Measurements from ENCODE around the gene PRDM11. TPM values are rescaled to one million over a fixed set of nuclear protein-coding genes. Genes with fewer than 3 reads are reported as not detected.

PRDM11 gene
- total RNA-seq, 2 experiments from 2014 or later = 4.5 to 8.4 TPM

GRCh38 chr11:45205978-45206377, 59.5 kb downstream of the PRDM11 start:
- POLR2A ChIA-PET = no interaction called here
- no peak overlapping the region for H2AFZ ChIP-seq (ENCODE audit: low read length)
- H3K9me3 ChIP-seq (ENCODE audit: low read length) = 0 out of 2 replicates have a peak, but pooled peaks cover 7% of the 10 kb centered on the region
- DNase-seq (ENCODE audit: low spot score) = no peak
- H3K4me3 ChIP-seq (ENCODE audit: low read depth, low read length, poor library complexity, severe bottlenecking) = no peak overlapping the region
- intact Hi-C loops (cut with micrococcal nuclease; ENCODE audit: unreplicated experiment) = no loop called here
- no peaks in the 10 kb centered on the region for H3K36me3 ChIP-seq (ENCODE audit: insufficient read depth, low read length)
- no peaks in the 10 kb centered on the region for H4K20me1 ChIP-seq (ENCODE audit: insufficient read depth, low read length)
- H3K27ac ChIP-seq (ENCODE audit: low read depth, low read length, poor library complexity, severe bottlenecking) = no peak overlapping the region
- CTCF ChIA-PET (ENCODE audit: unreplicated experiment) = no interaction called here
- no peaks in the 10 kb centered on the region for H3K79me2 ChIP-seq (ENCODE audit: insufficient read depth, low read depth, low read length)
- no peaks in the 10 kb centered on the region for H3K4me1 ChIP-seq (ENCODE audit: insufficient read depth, low read length, poor library complexity, severe bottlenecking)
- H3K9me2 ChIP-seq (ENCODE audit: insufficient read depth, low read length) = no peaks in the 10 kb centered on the region
- BruUV-seq (replicated peaks) = no TSS peak
- TF ChIP-seq CTCF (conservative IDR thresholded peaks at IDR 0.05; ENCODE audit: low read length) = no peak
- no peak for TF ChIP-seq EZH2phosphoT487 (IDR thresholded peaks at IDR 0.05; ENCODE audit: borderline replicate concordance, low read depth, low read length)
- H3K4me2 ChIP-seq (ENCODE audit: low read length) = no peak overlapping the region

- H2AFZ ChIP-seq (ENCODE audit: low read length) = no peak overlapping the region
- CTCF ChIA-PET (ENCODE audit: unreplicated experiment) = no interaction called here
- no TSS peak for BruUV-seq (replicated peaks)
- POLR2A ChIA-PET = no interaction called here
- no peak overlapping the region for H3K4me3 ChIP-seq (ENCODE audit: low read depth, low read length, poor library complexity, severe bottlenecking)
- no peak overlapping the region for H3K27ac ChIP-seq (ENCODE audit: low read depth, low read length, poor library complexity, severe bottlenecking)
- TF ChIP-seq CTCF (conservative IDR thresholded peaks at IDR 0.05; ENCODE audit: low read length) (no peak), EZH2phosphoT487 (IDR thresholded peaks at IDR 0.05; ENCODE audit: borderline replicate concordance, low read depth, low read length) (no peak)
- H3K79me2 ChIP-seq (ENCODE audit: insufficient read depth, low read depth, low read length) = no peaks in the 10 kb centered on the region
- no peaks in the 10 kb centered on the region for H3K4me1 ChIP-seq (ENCODE audit: insufficient read depth, low read length, poor library complexity, severe bottlenecking)
- H3K36me3 ChIP-seq (ENCODE audit: insufficient read depth, low read length) = no peaks in the 10 kb centered on the region
- intact Hi-C loops (cut with micrococcal nuclease; ENCODE audit: unreplicated experiment) = no loop called here
- H3K9me2 ChIP-seq (ENCODE audit: insufficient read depth, low read length) = no peaks in the 10 kb centered on the region
- H3K9me3 ChIP-seq (ENCODE audit: low read length) = 0 out of 2 replicates have a peak, but pooled peaks cover 2% of the 10 kb centered on the region
- H4K20me1 ChIP-seq (ENCODE audit: insufficient read depth, low read length) = no peaks in the 10 kb centered on the region
- no peak for DNase-seq (ENCODE audit: low spot score)
- no peak overlapping the region for H3K4me2 ChIP-seq (ENCODE audit: low read length)
Measured at GRCh38 chr11:45208135-45208534, 61.7 kb downstream of the PRDM11 start.

- no peaks in the 10 kb centered on the region for H4K20me1 ChIP-seq (ENCODE audit: insufficient read depth, low read length)
- DNase-seq (ENCODE audit: low spot score) = no peak
- H3K9me2 ChIP-seq (ENCODE audit: insufficient read depth, low read length) = no peaks in the 10 kb centered on the region
- H3K79me2 ChIP-seq (ENCODE audit: insufficient read depth, low read depth, low read length) = no peaks in the 10 kb centered on the region
- CTCF ChIA-PET (ENCODE audit: unreplicated experiment) = no interaction called here
- intact Hi-C loops (cut with micrococcal nuclease; ENCODE audit: unreplicated experiment) = no loop called here
- H3K9me3 ChIP-seq (ENCODE audit: low read length) = no peaks in the 10 kb centered on the region
- no peak overlapping the region for H3K4me2 ChIP-seq (ENCODE audit: low read length)
- no peak overlapping the region for H3K4me3 ChIP-seq (ENCODE audit: low read depth, low read length, poor library complexity, severe bottlenecking)
- no peaks in the 10 kb centered on the region for H3K36me3 ChIP-seq (ENCODE audit: insufficient read depth, low read length)
- no peak overlapping the region for H3K27ac ChIP-seq (ENCODE audit: low read depth, low read length, poor library complexity, severe bottlenecking)
- no TSS peak for BruUV-seq (replicated peaks)
- no peak for TF ChIP-seq EZH2phosphoT487 (IDR thresholded peaks at IDR 0.05; ENCODE audit: borderline replicate concordance, low read depth, low read length)
- no peak for TF ChIP-seq CTCF (conservative IDR thresholded peaks at IDR 0.05; ENCODE audit: low read length)
- H3K4me1 ChIP-seq (ENCODE audit: insufficient read depth, low read length, poor library complexity, severe bottlenecking) = no peaks in the 10 kb centered on the region
- POLR2A ChIA-PET = interaction anchor here (0.7 kb wide), 1 partner anchor 556 kb away, joined by 3 read pairs; no protein-coding TSS in a partner anchor
- no peak overlapping the region for H2AFZ ChIP-seq (ENCODE audit: low read length)
Measured at GRCh38 chr11:45209000-45209879, 62.8 kb downstream of the PRDM11 start.

All from OCI-LY7 (cell line).